CD4-positive, alpha-beta T cell treated with Interferon gamma for 1 hour (primary cell): ENCODE results near the gene TLK2.
"Not testable (repeated sequence)": the region's sequence is repeated elsewhere in the genome, so short reads cannot be mapped to it uniquely, and the experiment has no call there.

Experiments used
- DNase-seq: peaks from one replicate; pipeline ENCODE4 v3.0.0-alpha.2; 2020

TLK2 gene

DNA sequence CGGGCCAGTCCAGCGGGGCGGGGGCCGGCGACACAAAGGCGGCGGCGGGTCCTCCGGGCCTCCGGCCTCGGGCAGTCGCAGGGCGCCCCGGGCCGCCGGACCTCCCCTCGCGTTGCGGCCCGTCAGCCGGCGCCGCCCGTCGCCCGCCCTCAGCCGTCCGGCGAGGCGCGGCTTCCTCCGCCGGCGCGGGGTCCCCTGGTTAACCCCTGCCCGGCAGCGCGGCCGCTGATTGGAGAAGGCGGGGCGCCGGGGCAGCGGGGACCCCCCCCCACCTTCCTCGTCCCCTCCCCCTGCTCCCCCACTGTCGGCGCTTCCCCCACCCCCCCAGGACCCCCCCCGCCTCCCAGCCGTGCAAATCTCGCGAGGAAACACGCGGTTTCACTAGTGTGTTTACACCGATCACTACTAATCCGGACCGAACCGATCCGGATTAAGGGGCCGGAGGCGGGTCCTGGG is at the start of gene TLK2:
TSS of gene TLK2 (plus strand) at position 402 of the 456 bp plus-strand sequence. CDS start 2,301 bp downstream, outside the sequence.
- peak; percentile 85 for DNase-seq

DNA sequence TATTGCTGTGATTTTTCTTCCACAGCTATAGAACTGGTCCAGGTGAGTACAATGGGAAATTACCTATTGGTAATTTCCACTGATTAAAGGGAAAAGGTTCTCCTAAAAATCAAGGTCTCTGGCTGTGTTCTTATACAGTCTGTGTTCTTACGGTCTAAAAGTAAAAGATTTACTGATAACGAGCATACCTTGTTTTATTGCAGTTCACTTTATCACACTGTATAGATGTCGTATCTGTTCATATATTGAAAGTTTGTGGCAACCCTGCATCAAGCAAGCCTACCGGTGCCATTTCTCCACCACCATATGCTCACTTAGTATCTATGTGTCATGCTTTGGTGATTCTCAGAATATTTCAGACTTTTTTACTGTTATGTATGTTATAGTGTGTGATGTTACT is 43.4 kb upstream of the TLK2 start:
- not testable (repeated sequence) for DNase-seq

DNA sequence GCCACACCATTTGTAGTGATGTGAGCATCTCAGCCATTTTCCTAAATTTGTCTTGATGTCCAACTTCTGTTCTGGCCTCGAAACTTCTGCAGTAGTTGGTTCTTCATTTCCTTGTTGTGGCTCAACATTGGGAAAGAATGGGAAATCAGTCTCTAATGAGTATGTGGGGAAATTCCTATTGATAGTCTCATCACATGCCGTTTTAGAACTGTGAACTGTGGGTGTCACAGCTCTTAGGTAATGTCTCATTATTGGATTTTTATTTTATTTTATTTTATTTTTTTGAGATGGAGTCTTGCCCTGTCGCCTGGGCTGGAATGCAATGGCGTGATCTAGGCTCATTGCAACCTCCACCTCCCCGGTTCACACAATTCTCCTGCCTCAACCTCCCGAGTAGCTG is 37.4 kb upstream of the TLK2 start:
- not testable (repeated sequence) for DNase-seq

DNA sequence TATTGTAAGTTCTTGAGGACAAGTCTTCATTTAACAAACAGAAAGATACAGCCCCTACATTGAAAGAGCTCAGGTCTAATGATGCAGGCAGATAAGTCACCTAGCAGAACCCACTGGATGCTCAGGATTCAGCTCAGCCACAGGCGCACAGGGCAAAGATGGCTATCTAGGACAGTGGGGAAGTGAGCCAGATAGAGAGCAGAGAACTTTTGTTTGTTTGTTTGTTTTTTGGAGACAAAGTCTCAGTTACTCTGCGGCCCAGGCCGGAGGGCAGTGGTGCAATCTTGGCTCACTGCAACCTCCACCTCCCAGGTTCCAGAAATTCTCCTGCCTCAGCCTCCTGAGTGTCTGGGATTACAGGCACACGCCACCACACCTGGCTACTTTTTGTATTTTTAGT is 34.6 kb upstream of the TLK2 start:
- no peak for DNase-seq

GRCh38 chr17:62445791-62446190 is 32.8 kb upstream of the TLK2 start:
- not testable (repeated sequence) for DNase-seq

GRCh38 chr17:62452195-62452594 is 26.4 kb upstream of the TLK2 start:
- not testable (repeated sequence) for DNase-seq

DNA sequence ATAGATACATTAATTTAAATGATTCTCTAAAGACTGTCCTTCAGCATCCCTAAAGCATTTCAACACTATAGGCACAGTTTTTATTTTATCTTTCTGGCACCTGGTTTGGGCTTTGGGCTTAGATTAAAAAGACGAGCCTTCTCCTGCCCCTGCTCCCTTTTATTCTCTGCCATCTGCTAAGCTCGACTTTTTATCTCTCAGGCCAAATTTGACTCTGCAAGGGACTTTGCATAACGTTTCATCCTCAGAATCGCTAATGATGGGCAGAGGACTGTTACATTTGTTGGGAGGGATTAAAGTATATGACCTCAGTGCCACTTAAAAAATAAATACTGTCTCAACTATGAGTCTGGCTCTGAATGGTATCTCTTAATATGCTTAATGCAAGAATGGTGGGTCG is 25.6 kb upstream of the TLK2 start:
- DNase-seq = not testable (repeated sequence)

GRCh38 chr17:62453656-62454055 is 25.0 kb upstream of the TLK2 start:
- DNase-seq = not testable (repeated sequence)

DNA sequence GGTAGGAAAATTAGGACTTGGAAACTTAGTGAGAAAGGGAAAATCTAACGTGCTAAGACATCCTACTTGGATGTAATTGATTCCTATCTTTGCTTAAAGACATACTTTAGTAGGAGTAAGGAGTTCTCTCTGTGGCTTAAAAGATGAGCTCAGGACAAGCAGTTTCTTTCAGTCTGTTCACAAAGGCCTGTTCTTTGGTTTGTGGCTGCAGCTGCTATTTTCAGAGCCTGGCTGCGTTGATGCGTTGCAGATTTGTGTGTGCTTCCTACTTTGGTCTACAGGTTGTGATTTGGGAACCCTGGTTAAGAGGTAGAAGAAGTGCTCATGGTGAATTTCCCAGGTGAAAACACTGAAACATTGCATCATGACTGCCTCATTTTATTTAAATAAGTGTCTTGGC is 24.5 kb upstream of the TLK2 start:
- DNase-seq = not testable (repeated sequence)

- no peak for DNase-seq
Observed at GRCh38 chr17:62456016-62456415, 22.6 kb upstream of the TLK2 start.

GRCh38 chr17:62458483-62458882 is 20.1 kb upstream of the TLK2 start:
- not testable (repeated sequence) for DNase-seq

DNA sequence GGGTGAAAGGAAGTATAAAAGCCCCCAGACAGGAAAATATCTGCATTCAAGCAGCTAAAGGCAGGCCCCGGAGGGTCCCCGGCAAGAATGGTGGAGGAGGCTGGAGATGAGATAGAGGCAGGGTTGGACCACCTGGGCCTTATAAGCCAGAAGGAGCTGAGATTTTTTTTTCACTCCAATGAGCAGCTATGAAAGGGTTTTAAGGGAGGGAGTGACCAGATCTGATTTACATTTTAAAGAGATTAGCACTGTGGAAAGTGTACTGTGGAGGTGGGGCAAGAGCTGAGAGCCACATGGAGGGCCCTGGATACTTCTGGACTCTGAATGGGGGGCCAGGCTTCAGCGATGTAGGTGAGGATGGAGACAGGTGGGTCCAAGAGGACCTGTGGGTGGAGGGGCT is 14.2 kb upstream of the TLK2 start:
- DNase-seq = not testable (repeated sequence)

DNA sequence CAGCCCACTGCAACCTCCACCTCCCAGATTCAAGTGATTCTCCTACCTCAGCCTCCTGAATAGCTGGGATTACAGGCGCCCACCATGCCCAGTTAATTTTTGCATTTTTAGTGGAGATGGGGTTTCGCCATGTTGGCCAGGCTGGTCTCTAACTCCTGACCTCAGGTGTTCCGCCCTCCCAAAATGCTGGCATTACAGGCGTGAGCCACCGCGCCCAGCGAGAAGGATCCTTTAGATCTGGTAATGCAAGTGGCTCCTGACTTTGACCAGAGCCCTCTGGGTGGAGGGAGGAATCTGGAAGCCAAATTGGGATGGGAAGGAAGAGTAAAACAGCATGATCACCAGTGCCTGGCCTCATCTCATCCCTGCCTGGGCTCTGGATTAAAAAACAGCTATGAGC is 13.4 kb upstream of the TLK2 start:
- DNase-seq = not testable (repeated sequence)

GRCh38 chr17:62470666-62471379 is 7.8 kb upstream of the TLK2 start:
- DNase-seq = peak; percentile 50

GRCh38 chr17:62471380-62471880 is 7.2 kb upstream of the TLK2 start:
- DNase-seq = not testable (repeated sequence)

DNA sequence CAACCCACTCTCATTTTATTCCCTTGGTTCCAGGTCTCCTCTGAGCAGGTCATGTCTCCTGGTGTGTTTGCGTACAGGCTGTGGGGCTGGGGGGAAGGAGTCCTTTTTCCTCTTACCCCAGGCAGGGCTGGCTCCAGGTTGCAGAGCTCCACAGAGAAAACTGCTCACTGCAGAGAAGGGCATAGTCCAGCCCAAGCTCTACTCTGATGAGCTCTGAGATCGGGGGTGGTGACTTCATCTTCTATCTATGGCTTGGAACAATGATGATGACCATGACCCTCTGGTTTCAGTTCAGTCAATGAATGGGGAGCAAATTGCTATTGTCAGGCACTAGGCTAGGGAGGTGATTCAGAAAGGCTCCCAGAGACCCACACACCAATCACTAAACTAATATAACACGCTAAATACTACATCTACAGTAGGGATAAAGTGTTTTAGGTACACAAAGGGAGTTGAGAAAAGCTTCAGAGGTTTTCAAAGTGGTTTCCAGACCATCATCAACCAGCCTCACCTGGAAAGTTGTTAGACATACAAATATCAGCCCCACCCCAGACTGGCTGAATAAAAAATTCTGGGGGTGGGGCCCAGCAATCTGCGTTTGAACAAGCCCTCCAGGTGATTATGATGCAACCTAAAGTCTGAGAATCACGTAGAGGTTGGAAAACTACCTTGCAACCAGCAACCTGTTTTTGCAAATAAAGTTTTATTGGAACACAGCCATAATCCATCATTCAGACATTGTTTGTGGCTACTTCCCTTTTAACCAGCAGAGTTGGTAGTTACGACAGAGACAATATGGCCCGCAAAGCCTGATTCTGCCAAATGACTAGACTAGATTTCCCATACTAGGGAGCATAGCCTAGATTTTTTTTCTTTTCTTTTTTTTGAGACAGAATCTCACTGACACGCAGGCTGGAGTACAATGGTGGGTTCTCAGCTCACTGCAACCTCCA is 5.3 kb upstream of the TLK2 start:
- not testable (repeated sequence) for DNase-seq

GRCh38 chr17:62477111-62477510 is 1.5 kb upstream of the TLK2 start:
- DNase-seq = not testable (repeated sequence)

GRCh38 chr17:62477718-62478408 is 762 bp upstream of the TLK2 start:
- DNase-seq = peak; percentile 40

DNA sequence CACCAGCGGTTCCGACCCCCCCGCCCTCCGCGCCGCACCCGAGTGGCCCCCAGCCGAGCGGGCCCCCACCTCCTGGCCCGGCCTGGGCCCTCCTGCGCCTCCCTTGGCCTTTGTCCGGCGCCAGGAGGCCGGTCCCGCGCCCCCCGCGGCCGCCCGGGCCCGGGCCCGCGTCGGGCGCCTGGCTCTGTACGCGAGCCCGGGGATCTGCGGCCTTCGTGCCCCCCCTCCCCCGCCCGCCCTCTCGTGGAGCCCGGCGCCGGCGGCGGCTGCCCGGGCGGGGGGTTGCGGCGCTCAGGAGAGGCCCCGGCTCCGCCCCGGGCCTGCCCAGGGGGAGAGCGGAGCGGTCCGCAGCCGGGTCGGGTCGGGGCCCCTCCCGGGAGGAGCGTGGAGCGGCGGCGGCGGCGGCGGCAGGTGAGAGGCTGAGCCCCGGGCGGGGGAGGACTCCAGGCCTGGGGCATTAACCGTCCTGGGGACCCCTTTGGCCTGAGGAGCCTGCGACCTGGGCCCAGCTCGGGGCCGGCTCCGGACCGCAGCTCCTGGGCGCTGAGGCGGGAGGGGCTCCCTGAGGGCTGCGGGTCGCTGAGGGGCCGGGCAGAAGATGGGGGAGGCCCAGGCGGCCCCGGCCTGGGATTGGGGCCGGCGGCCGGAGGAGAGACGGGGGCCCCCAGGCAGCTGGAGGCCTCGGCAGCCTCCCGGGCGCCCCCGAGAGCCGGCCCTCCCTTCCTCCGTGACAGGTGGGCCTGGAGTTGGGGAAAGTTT is 434 bp downstream of the TLK2 start:
- peak; percentile 40 for DNase-seq

DNA sequence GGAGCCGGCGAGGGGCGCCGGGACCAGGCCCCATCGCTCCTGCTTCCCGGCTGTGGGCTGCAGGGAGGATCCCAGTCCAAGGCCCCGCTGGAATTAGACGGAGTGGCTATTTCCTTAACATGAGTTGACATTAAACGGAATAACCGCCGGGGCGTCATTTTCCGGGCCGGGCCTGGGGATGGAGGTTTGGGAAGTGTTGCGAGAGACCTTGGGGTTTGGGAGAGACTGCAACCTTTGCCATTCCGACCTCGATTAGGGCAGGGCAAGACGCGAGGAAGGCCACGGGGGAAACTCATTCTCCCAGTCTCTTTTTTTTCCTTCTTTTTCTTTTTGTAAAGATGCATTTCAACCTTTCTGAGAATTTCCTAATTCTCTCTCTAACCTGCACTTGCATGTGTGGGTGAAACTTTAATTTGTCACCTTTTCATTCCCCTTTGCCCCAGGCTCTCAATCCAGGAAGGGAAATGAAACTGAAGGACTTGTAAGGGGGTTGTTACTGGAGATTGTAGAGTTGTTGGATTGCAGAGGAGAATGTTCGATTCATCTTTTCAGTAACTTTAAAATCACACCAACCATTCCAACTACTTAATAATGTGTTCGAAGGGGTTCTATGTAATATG is 1.1 kb downstream of the TLK2 start:
- not testable (repeated sequence) for DNase-seq

- DNase-seq = not testable (repeated sequence)
Observed at GRCh38 chr17:62482553-62482952, 3.9 kb downstream of the TLK2 start.

GRCh38 chr17:62490990-62491389 is 12.4 kb downstream of the TLK2 start:
- not testable (repeated sequence) for DNase-seq
